K562 (cell line): ENCODE results near the gene DMP1. TPM values are rescaled to one million over a fixed set of nuclear protein-coding genes. Genes with fewer than 3 reads are reported as not detected.

Source experiments
- ATAC-seq: fragments of 200-7000 bp; cut with Tn5 transposase; 3 replicates; pipeline ENCODE4 v1.9.1; 2020; ENCODE audit warnings: moderate library complexity
- BruUV-seq: library from RNA; stranded (reverse); fragments of 400-500 nt; replicated peaks from 2 replicates; lab custom pipeline; 2021; lab: Mats Ljungman, UMichigan
- CTCF ChIA-PET: fragments of 300-600 bp; formaldehyde crosslinking; extraction: SDS; loops from one replicate; lab custom pipeline; 2021; ENCODE audit warnings: low intra/inter-chr PET ratio; lab: Yijun Ruan, JAX
- POLR2A ChIA-PET: fragments of 300-600, 350-650 bp; sonication (Branson Sonifier 250); formaldehyde crosslinking; extraction: SDS; loops from one replicate; lab custom pipeline; 2021; ENCODE audit warnings: antibody characterized with exemption, inconsistent platforms; lab: Yijun Ruan, JAX
- DNase-seq, 4 experiments: peaks; one replicate each; pipeline versions ENCODE4 v3.0.0 to v3.0.0-alpha.2; 2011 to 2018; ENCODE audit warnings: low spot score in 3 of 4, mixed read lengths in 3 of 4; ENCODE audit errors: extremely low read depth in 1 of 4
- FAIRE-seq: peaks from 2 replicates; lab custom pipeline; 2011; peaks lifted over from hg19 to GRCh38; lab: Jason Lieb, UNC
- H2AFZ ChIP-seq: 2 replicates; pipeline ENCODE4 v1.6.0; 2011; ENCODE audit warnings: low read depth, low read length, control low read depth, inconsistent platforms
- H3K27ac ChIP-seq: fragments of 200-600 bp; 3 replicates; pipeline ENCODE4 v1.8.0; 2011; ENCODE audit warnings: low read depth, mild to moderate bottlenecking, control low read depth, inconsistent platforms, low read length, moderate library complexity, mixed read lengths; ENCODE audit errors: extremely low read depth
- H3K27me3 ChIP-seq, 2 experiments: fragments of 300-600 bp in 1 of 2; 2 replicates in 1 of 2; 3 replicates in 1 of 2; pipeline versions ENCODE4 v1.6.0 to v1.8.0; 2011; ENCODE audit warnings: inconsistent platforms in 2 of 2, low read length in 2 of 2, mild to moderate bottlenecking in 1 of 2, mixed read lengths in 1 of 2, moderate library complexity in 1 of 2; ENCODE audit not compliant: control insufficient read depth in 2 of 2, insufficient read depth in 2 of 2
- H3K36me3 ChIP-seq: fragments of 300-600 bp; 3 replicates; pipeline ENCODE4 v1.8.0; 2011; ENCODE audit warnings: mild to moderate bottlenecking, low read length, inconsistent platforms; ENCODE audit not compliant: control insufficient read depth, insufficient read depth
- H3K4me1 ChIP-seq, 2 experiments: fragments of 200-600 bp in 1 of 2; replicated peaks in 1 of 2; 2 replicates in 1 of 2; 3 replicates in 1 of 2; pipeline versions ENCODE4 v1.5.1 to v1.8.0; 2011; ENCODE audit warnings: inconsistent platforms in 2 of 2, low read length in 2 of 2, mild to moderate bottlenecking in 1 of 2, mixed read lengths in 1 of 2, moderate library complexity in 1 of 2; ENCODE audit not compliant: control insufficient read depth in 2 of 2, insufficient read depth in 2 of 2
- H3K4me2 ChIP-seq: 2 replicates; pipeline ENCODE4 v1.6.1; 2011; ENCODE audit warnings: low read length, control low read depth, inconsistent platforms, mixed read lengths; ENCODE audit not compliant: insufficient read depth
- H3K4me3 ChIP-seq: fragments of 200-600 bp; sonication (generic), shearing (Covaris generic); 2 replicates; pipeline ENCODE4 v1.5.1; 2016; ENCODE audit warnings: control low read depth, inconsistent platforms
- H3K79me2 ChIP-seq: fragments of 200-600 bp; 3 replicates; pipeline ENCODE4 v1.8.0; 2011; ENCODE audit warnings: low read length, inconsistent platforms; ENCODE audit not compliant: control insufficient read depth, insufficient read depth
- H3K9ac ChIP-seq, 2 experiments: 2 replicates each; pipeline versions ENCODE4 v1.6.0 to v1.6.1; 2011; ENCODE audit warnings: low read depth in 2 of 2, low read length in 2 of 2, control low read depth in 1 of 2, inconsistent platforms in 1 of 2, mild to moderate bottlenecking in 1 of 2, mixed read lengths in 1 of 2; ENCODE audit not compliant: insufficient read depth in 1 of 2
- H3K9me1 ChIP-seq: one replicate; pipeline ENCODE4 v1.6.0; 2011; ENCODE audit warnings: inconsistent platforms, mild to moderate bottlenecking, low read length, moderate library complexity; ENCODE audit not compliant: control insufficient read depth, insufficient read depth
- H3K9me3 ChIP-seq: replicated peaks from 2 replicates; pipeline ENCODE4 v1.5.1; 2011; ENCODE audit warnings: low read depth, low read length, inconsistent platforms; ENCODE audit not compliant: control insufficient read depth, insufficient read depth
- H4K20me1 ChIP-seq: replicated peaks from 2 replicates; pipeline ENCODE4 v1.6.1; 2011; ENCODE audit warnings: low read length, inconsistent platforms, mixed read lengths; ENCODE audit not compliant: control insufficient read depth, insufficient read depth
- BACH1 ChIP-seq: fragments of 200-800 bp; sonication (Bioruptor generic); IDR thresholded peaks from 2 replicates; pipeline ENCODE4 v1.6.1; 2016; ENCODE audit warnings: missing genetic modification characterization, missing compliant biosample characterization
- CLOCK ChIP-seq: fragments of 250-450 bp; sonication (Bioruptor Pico); IDR thresholded peaks from 2 replicates; pipeline ENCODE4 v1.4.0; 2020; ENCODE audit warnings: mild to moderate bottlenecking, moderate library complexity, borderline replicate concordance
- E2F8 ChIP-seq: fragments of 450-650 bp; IDR thresholded peaks from 2 replicates; pipeline ENCODE4 v1.7.1; 2018; ENCODE audit warnings: mild to moderate bottlenecking, low read depth; ENCODE audit not compliant: partially characterized antibody
- FOXK1 ChIP-seq: sonication (generic); formaldehyde crosslinking; IDR thresholded peaks from 2 replicates; pipeline ENCODE4 v1.8.0; 2022; ENCODE audit warnings: missing genetic modification reagents, mild to moderate bottlenecking, borderline replicate concordance
- HNRNPH1 ChIP-seq: fragments of 200-400 bp; formaldehyde crosslinking; optimal IDR thresholded peaks from 2 replicates; pipeline ENCODE3; 2017; ENCODE audit warnings: low read depth, mild to moderate bottlenecking, low read length, moderate library complexity
- MTA3 ChIP-seq: fragments of 450-650 bp; formaldehyde crosslinking; IDR thresholded peaks from 2 replicates; pipeline ENCODE4 v1.6.1; 2017; ENCODE audit warnings: mild to moderate bottlenecking, borderline replicate concordance
- NR1H2 ChIP-seq: sonication (generic); formaldehyde crosslinking; IDR thresholded peaks from 2 replicates; pipeline ENCODE4 v1.4.0; 2020; ENCODE audit warnings: mild to moderate bottlenecking, missing genetic modification reagents
- PHF8 ChIP-seq: fragments of 200-600 bp; sonication (generic); IDR thresholded peaks from 2 replicates; pipeline ENCODE4 v1.6.1; 2012; ENCODE audit warnings: mixed run types, mild to moderate bottlenecking, inconsistent platforms, low read length, moderate library complexity, borderline replicate concordance
- PTRF ChIP-seq: fragments of 450-650 bp; IDR thresholded peaks from 2 replicates; pipeline ENCODE4 v1.6.1; 2016; ENCODE audit warnings: mild to moderate bottlenecking, missing genetic modification characterization, missing compliant biosample characterization
- SMARCE1 ChIP-seq: fragments of 450-650 bp; IDR thresholded peaks from 2 replicates; pipeline ENCODE4 v1.7.1; 2016; ENCODE audit warnings: mild to moderate bottlenecking
- TFAM ChIP-seq: fragments of 250-450 bp; sonication (Bioruptor Pico); conservative IDR thresholded peaks from 2 replicates; pipeline ENCODE4 v1.5.0; 2021; ENCODE audit warnings: mild to moderate bottlenecking, moderate library complexity
- ZNF707 ChIP-seq: fragments of 250-450 bp; sonication (Bioruptor Pico); conservative IDR thresholded peaks from 2 replicates; pipeline ENCODE4 v1.8.0; 2022; ENCODE audit warnings: inconsistent platforms, mild to moderate bottlenecking, moderate library complexity
- ZNF830 ChIP-seq: fragments of 250-450 bp; sonication (Bioruptor Pico); IDR thresholded peaks from 2 replicates; pipeline ENCODE4 v1.5.0; 2021; ENCODE audit warnings: mild to moderate bottlenecking
- in situ Hi-C: fragments of 300-500 bp; cut with MboI; formaldehyde crosslinking; loops from 4 replicates; pipeline ENCODE4 v1.15.0; 2018; ENCODE audit warnings: inconsistent platforms, mixed read lengths
- intact Hi-C: fragments of 100-400 bp; cut with micrococcal nuclease; formaldehyde crosslinking; loops from 2 replicates; pipeline ENCODE4 v1.14.2; 2022
- polyA plus RNA-seq, 8 experiments: library from polyadenylated mRNA; depleted of rRNA in 4 of 8; stranded (reverse) in 5 of 8; unstranded in 3 of 8; fragments of >200 nt; fragmentation: Nextera tagmentation in 2 of 8; fragmentation: Illumina TruSeq in 1 of 8; extraction: Ambion mirVana in 2 of 8; extraction: Trizol in 1 of 8; gene quantifications; 2 replicates each; pipeline versions ENCODE4 v1.2.1 to v1.2.3, GENCODE V29; 2011 to 2014; ENCODE audit warnings: inconsistent platforms in 1 of 8, missing spikeins in 1 of 8
- total RNA-seq, 7 experiments: library from RNA; depleted of rRNA in 6 of 7; stranded (reverse); fragments of >200 nt in 6 of 7; fragmentation: Illumina TruSeq in 2 of 7; extraction: Trizol in 2 of 7; gene quantifications; 2 replicates each; pipeline versions ENCODE4 v1.2.1 to v1.2.3, GENCODE V29; 2011 to 2021; ENCODE audit warnings: low replicate concordance in 1 of 7
- TF ChIP-seq, protein P1 (sequence below): fragments of 250-450 bp; sonication (Bioruptor Pico); IDR thresholded peaks from 2 replicates; pipeline ENCODE4 v1.5.0; 2022; ENCODE audit warnings: mild to moderate bottlenecking
- TF ChIP-seq, protein P2 (sequence below): sonication (generic); formaldehyde crosslinking; IDR thresholded peaks from 2 replicates; pipeline ENCODE4 v1.8.0; 2023; ENCODE audit warnings: mild to moderate bottlenecking, missing genetic modification reagents

The DMP1 gene
- total and polyA plus RNA-seq, 9 of the 15 experiments (the other 6 are each of a cell fraction or from before 2014, with no cell fraction given) = not detected

DNA sequence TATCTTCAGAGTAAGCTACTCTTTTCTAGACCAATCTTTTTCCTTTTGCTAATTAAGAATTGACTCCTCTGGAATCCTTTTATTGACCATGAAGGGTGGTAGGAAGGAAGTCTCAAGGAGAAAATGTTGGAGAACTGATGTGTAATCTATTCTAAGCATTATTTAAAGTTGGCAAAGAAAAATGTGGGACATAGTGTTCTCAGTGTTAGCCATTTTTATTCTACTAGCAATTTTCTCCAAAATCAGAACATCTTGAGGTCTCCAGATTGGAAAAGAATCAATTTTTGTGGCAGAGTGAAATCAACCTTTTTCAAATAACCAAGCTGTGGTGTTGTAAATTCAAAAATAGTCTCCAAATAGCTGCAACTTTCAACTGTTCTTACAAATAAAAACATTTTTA is 18.4 kb upstream of the DMP1 start:
- H3K27ac ChIP-seq = no peak overlapping the region
- H4K20me1 ChIP-seq = no peaks in the 10 kb centered on the region
- in situ Hi-C loops (no loop called here), intact Hi-C loops (no loop called here)
- H3K4me3 ChIP-seq = no peak overlapping the region
- no peaks in the 10 kb centered on the region for H3K79me2 ChIP-seq
- CTCF ChIA-PET = no interaction called here
- FAIRE-seq = no peak
- no peaks in the 10 kb centered on the region for H3K27me3 ChIP-seq
- no peaks in the 10 kb centered on the region for H3K4me1 ChIP-seq
- no peak overlapping the region for H3K9ac ChIP-seq
- H3K9me3 ChIP-seq = no peaks in the 10 kb centered on the region
- H3K4me2 ChIP-seq = no peak overlapping the region
- no peaks in the 10 kb centered on the region for H3K36me3 ChIP-seq
- no TSS peak for BruUV-seq
- H3K9me1 ChIP-seq = no peaks in the 10 kb centered on the region
- ATAC-seq = no peak
- POLR2A ChIA-PET = interaction anchor here (1.5 kb wide), 1 partner anchor 11 kb away, joined by 3 read pairs; no protein-coding TSS in a partner anchor
- no peak for DNase-seq
- H2AFZ ChIP-seq = no peak overlapping the region
- no peak for TF ChIP-seq FOXK1 (CRISPR knock-in tag)
- TF ChIP-seq NR1H2 (CRISPR knock-in tag) = no peak
- TF ChIP-seq CLOCK (CRISPR knock-in tag) = no peak
- TF ChIP-seq E2F8 = no peak
- TF ChIP-seq, protein P1, sequence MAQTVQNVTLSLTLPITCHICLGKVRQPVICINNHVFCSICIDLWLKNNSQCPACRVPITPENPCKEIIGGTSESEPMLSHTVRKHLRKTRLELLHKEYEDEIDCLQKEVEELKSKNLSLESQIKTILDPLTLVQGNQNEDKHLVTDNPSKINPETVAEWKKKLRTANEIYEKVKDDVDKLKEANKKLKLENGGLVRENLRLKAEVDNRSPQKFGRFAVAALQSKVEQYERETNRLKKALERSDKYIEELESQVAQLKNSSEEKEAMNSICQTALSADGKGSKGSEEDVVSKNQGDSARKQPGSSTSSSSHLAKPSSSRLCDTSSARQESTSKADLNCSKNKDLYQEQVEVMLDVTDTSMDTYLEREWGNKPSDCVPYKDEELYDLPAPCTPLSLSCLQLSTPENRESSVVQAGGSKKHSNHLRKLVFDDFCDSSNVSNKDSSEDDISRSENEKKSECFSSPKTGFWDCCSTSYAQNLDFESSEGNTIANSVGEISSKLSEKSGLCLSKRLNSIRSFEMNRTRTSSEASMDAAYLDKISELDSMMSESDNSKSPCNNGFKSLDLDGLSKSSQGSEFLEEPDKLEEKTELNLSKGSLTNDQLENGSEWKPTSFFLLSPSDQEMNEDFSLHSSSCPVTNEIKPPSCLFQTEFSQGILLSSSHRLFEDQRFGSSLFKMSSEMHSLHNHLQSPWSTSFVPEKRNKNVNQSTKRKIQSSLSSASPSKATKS (CRISPR knock-in tag) = no peak
- no peak for TF ChIP-seq MTA3
- no peak for TF ChIP-seq TFAM (CRISPR knock-in tag)
- TF ChIP-seq BACH1 = no peak
- no peak for TF ChIP-seq HNRNPH1
- TF ChIP-seq, protein P2, sequence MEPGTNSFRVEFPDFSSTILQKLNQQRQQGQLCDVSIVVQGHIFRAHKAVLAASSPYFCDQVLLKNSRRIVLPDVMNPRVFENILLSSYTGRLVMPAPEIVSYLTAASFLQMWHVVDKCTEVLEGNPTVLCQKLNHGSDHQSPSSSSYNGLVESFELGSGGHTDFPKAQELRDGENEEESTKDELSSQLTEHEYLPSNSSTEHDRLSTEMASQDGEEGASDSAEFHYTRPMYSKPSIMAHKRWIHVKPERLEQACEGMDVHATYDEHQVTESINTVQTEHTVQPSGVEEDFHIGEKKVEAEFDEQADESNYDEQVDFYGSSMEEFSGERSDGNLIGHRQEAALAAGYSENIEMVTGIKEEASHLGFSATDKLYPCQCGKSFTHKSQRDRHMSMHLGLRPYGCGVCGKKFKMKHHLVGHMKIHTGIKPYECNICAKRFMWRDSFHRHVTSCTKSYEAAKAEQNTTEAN (CRISPR knock-in tag) = no peak
- no peak for TF ChIP-seq PHF8
- TF ChIP-seq SMARCE1 = no peak
- TF ChIP-seq PTRF (tag) = no peak
- TF ChIP-seq ZNF830 (CRISPR knock-in tag) = no peak
- TF ChIP-seq ZNF707 = no peak
